ENCODE results near the gene MYO18B.
"Not testable (repeated sequence)": the region's sequence is repeated elsewhere in the genome, so short reads cannot be mapped to it uniquely, and the experiment has no call there.

MYO18B gene

DNA sequence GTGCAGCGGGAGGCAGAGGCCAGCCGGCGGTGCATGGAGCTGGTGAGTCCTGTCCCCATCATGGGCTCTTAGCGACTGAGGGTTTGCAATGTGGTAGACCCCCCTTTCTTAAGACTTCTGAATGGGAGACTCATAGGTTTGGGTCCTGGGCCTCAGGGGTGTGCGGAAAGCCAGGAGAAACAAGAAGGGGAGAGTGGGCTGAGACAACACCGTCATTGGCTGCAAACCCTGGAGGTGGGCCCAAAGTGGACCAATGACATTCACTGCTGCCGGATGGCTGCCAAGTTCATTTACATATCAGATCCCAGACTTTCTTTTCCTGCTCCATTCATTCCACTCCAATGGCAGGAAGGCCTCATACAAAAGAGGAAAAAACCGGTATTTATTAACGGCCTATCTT, 213.3 kb downstream of the MYO18B start:
- DNase-seq, result no peak

GRCh38 chr22:25956801-25957200, 214.8 kb downstream of the MYO18B start:
- DNase-seq, result no peak

- no peak for DNase-seq
These were observed 218.1 kb downstream of the MYO18B start for GRCh38 chr22:25959818-25960774.

GRCh38 chr22:25961699-25962098, 219.7 kb downstream of the MYO18B start:
- no peak for DNase-seq

DNA sequence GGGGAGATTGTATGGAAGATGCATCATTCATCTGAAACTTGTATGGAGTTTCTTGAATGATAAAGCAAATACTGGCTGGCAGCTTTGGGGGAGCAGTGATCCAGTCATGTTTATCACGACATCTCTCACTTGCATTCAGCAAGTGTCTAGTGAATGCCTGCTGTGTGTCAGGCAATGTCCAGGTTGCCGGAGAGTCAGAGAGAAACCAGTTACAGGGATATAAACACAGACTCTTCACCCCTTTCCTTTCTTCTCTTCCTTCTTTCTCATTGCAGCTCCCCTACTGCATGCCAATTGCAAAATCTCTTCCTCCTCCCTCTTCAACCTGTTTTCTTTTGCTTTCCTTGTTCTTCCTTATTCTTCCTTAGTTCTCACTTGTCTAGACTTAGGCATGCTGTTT, 220.7 kb downstream of the MYO18B start:
- no peak for DNase-seq

GRCh38 chr22:25964961-25965730, 223.2 kb downstream of the MYO18B start:
- no peak for DNase-seq

GRCh38 chr22:25966448-25966913, 224.5 kb downstream of the MYO18B start:
- DNase-seq, result no peak

DNA sequence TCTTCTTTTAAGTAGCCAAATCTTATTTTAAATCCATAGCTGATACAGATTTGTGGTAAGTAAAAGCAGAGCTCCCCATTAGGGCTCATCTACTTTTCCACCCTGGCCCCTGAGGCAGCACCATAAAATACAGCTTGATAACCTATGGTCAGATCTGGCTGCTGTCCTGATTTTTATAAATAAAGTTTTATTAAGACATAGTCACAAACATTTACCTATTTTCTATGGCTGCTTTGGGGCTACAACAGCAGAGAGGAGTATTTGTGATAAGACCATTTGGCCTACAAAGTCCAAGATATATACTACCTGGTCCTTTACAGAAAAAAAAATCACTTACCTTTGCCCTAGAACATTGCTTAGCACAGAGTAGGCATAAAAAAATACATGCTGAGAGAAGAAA, 227.3 kb downstream of the MYO18B start:
- DNase-seq, result no peak

DNA sequence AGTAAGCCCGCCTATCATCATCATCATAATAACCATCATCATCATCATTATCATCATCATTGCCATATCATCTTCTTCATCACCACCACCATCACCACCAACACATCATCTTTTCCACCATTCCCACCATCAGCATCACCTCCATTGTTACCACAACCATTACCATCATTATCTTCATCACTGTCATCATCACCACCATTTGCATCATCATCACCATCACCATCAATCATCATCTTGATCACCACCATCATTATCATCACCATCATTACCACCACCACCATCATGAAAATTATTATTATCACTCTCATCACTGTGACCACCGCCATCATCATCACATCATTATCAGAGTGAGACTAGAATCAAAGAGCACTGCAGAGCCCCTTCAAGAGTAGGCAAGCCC, 227.9 kb downstream of the MYO18B start:
- no peak for DNase-seq

DNA sequence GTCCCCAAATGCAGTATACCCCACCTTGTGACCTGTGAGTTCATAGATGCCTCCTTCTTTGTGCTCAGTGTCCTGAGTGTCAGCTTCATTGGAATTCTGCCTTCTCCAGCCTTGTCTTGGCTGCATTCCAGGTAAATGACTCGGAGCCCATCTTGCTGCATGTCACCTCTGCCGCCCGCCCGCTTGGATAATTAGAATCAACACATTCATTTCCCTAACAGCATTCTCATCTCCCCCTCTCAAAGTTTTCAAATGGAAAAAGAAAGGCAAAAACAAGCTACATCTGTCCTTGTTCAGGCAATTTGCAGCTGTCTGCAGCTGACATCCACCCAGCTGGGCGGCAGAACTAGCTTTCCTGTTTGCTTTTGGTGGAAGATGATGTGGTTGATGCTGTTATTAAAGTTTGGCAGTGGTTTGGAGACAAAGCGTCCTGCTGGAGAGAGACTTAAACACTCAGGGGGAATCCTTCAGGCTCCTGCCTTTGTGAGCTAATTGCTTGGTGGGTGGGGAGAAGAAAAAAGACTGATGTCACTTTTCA, 228.5 kb downstream of the MYO18B start:
- DNase-seq, result no peak

GRCh38 chr22:25970999-25971811, 229.2 kb downstream of the MYO18B start:
- DNase-seq, result no peak

DNA sequence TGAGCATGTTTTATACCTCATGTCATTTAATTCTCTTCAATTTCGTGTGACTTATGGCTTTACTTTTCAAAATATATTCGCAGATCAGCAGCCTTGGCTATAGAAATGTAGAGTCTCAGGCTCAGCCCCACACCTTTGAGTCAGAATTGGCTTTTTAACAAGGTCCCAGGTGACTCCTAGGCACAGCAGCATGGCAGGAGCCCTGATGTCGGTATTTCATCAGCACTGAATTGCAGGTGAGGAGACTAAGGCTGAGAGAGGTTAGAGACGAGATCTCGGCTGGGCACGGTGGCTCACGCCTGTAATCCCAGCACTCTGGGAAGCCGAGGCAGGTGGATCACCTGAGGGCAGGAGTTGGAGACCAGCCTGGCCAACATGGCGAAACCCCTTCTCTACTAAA, 230.4 kb downstream of the MYO18B start:
- DNase-seq, result no peak

DNA sequence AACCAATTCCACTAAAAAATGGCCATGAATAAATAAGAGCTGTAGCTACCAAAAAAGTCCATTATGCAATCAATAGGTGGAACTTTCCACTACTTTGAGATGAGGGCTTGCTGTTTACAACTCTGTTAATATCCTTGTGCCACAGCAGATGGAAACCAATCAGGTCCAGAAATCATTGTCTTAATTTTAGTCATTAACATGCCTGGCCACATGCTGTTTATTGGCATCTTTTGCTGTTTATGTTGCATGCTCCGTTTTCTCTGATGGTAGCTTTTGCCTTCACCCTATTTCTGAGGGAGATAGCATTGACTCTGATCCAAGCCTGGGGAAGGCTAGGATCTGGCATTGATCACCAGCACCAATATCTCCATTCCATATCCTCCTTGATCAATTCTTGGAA, 234.4 kb downstream of the MYO18B start:
- DNase-seq, result no peak

GRCh38 chr22:25979968-25980367, 238.0 kb downstream of the MYO18B start:
- DNase-seq, result no peak

GRCh38 chr22:25984911-25985310, 242.9 kb downstream of the MYO18B start:
- DNase-seq, result not testable (repeated sequence)

- no peak for DNase-seq
These were observed 246.0 kb downstream of the MYO18B start for GRCh38 chr22:25987948-25988347.

GRCh38 chr22:25990940-25991339, 249.0 kb downstream of the MYO18B start:
- DNase-seq, result no peak

DNA sequence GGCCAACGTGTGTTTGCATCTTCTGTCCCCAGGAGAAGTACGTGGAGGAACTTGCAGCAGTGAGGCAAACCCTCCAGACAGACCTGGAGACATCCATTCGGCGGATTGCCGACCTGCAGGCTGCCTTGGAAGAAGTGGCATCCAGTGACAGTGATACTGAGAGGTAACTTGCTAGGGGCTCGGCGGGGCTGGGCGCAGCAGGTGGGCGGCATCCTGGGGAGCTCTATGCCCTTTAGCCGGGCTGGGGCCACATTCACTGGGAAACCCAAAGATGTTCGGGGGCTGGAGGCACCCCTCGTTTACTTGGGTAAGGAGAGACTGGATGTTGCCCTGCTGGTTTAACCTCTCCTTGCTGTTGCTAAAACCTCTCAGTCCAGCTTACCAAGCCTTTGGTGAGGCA, 250.3 kb downstream of the MYO18B start:
- DNase-seq, result no peak

- DNase-seq, result no peak
These were observed 254.7 kb downstream of the MYO18B start for GRCh38 chr22:25996669-25997068.

DNA sequence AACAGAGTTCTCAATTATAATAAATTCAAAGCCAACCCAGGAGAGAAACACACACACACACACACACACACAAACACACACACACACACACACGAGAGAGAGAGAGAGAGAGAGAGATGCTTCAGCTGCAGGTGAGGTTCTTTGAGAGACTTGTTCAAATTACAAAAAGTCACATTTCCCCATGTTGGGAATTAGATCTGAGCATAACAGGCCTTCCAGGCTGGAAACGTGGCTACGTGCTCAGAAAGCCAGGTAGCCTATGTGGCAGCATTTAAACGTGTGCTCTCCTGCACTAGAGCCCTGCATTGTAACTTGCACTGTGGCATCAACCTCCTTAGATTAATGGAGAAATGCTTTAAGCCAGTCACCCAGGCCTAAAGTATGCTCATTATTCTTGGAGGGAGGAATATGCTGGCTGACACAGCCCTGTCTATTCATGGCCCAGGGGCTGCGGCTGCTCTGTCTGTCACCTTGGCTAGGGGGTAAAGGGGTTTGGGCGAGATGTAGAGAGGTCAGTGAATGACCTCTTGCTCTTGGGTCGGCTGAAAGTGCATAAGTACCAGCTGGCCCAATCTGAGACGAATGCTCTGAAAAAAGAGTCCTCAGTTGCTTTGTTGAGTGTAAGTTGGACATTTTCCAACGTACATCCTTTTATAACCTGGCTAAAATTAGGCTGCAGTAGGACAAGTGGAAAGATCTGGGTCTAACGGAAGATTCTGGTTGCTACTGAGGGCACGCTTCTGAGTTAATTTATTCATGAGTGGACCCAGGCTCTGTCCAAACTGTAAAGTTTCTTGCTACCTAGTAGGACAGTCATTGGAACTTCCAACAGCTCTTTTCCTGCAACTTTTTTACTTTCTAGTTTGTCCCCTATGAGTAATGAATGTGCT, 256.1 kb downstream of the MYO18B start:
- no peak for DNase-seq

- no peak for DNase-seq
These were observed 260.5 kb downstream of the MYO18B start for GRCh38 chr22:26002456-26002855.

- no peak for DNase-seq
These were observed 262.5 kb downstream of the MYO18B start for GRCh38 chr22:26004477-26004876.

All from NCI-H524 treated with DMSO at 0.1 percent for 48 hours (cell line).